Uterus (tissue), 4 donors: ENCODE results near the gene FMC1. TPM values are rescaled to one million over a fixed set of nuclear protein-coding genes. Genes with fewer than 3 reads are reported as not detected.

ENCODE experiments used
- DNase-seq, 2 donors: peaks; one replicate each; pipeline ENCODE4 v3.0.0-alpha.2; 2019 to 2020
- H3K27ac ChIP-seq, 2 donors: fragments of 200-600 bp; sonication (generic); 1 replicate in 1 of 2; 2 replicates in 1 of 2; pipeline ENCODE4 v1.5.1; 2016 to 2018
- H3K27me3 ChIP-seq, 2 donors: fragments of 200-600 bp; sonication (generic); one replicate each; pipeline ENCODE4 v1.5.1; 2018 to 2019; ENCODE audit warnings: control low read depth in 1 of 2
- H3K36me3 ChIP-seq, 2 donors: fragments of 200-600 bp; sonication (generic); one replicate each; pipeline ENCODE4 v1.5.1; 2019; ENCODE audit warnings: control low read depth in 1 of 2
- H3K4me1 ChIP-seq, 2 donors: fragments of 200-600 bp; sonication (generic); one replicate each; pipeline ENCODE4 v1.5.1; 2018 to 2019; ENCODE audit warnings: control low read depth in 1 of 2
- H3K4me3 ChIP-seq, 2 donors: fragments of 200-600 bp; sonication (generic); 1 replicate in 1 of 2; 2 replicates in 1 of 2; pipeline ENCODE4 v1.5.1; 2018 to 2019; ENCODE audit warnings: mild to moderate bottlenecking in 1 of 2
- H3K9me3 ChIP-seq, 2 donors: fragments of 200-600 bp; sonication (generic); one replicate each; pipeline ENCODE4 v1.5.1; 2019; ENCODE audit warnings: control low read depth in 1 of 2
- CTCF ChIP-seq, 4 experiments: fragments of 200-600 bp in 2 of 4; fragments of 450-650 bp in 2 of 4; sonication (generic) in 2 of 4; IDR thresholded peaks; one replicate each; pipeline ENCODE4 v1.5.1; 2016 to 2019; ENCODE audit warnings: antibody characterized with exemption in 4 of 4, mild to moderate bottlenecking in 2 of 4, moderate library complexity in 1 of 4
- POLR2A ChIP-seq, 2 donors: fragments of 450-650 bp; IDR thresholded peaks; one replicate each; pipeline ENCODE4 v1.6.1; 2016; ENCODE audit warnings: antibody characterized with exemption in 2 of 2, mild to moderate bottlenecking in 1 of 2, moderate library complexity in 1 of 2
- intact Hi-C: fragments of 100-400 bp; cut with DNase I; formaldehyde crosslinking; loops from one replicate; pipeline ENCODE4 v1.15.1; 2023; ENCODE audit warnings: low total_unique reads
- total RNA-seq, 4 donors: library from RNA; depleted of rRNA in 3 of 4; stranded (reverse); fragments of >200 nt in 3 of 4; gene quantifications; one replicate each; pipeline versions ENCODE4 v1.1.0 to v1.2.4, GENCODE V29; 2014 to 2023
- donor health status: DM: yes; HTN: yes; CAD: no.

The FMC1 gene
- total RNA-seq = 10 to 100 TPM in 2 of 4 donors, 1 to 10 TPM in 2; 4.1 to 17.9 (median 8.6) TPM

- intact Hi-C loops = no loop called here
- peak; percentile 90 to 95 for DNase-seq
- Histone ChIP-seq H3K27me3 (no peaks in the 10 kb centered on the region), H3K4me3 (peak within 1 kb of the TSS; percentile 81 to 96), H3K36me3 (no peaks in the 10 kb centered on the region), H3K9me3 (peaks cover 0 to 5% of the 10 kb centered on the region in 2 donors), H3K27ac (peak within 1 kb of the TSS; percentile 97 to 100), H3K4me1 (peaks cover 0 to 3% of the 10 kb centered on the region in 2 donors)
- TF ChIP-seq POLR2A (IDR thresholded peaks at IDR 0.05) = peak; percentile 77
- peak; percentile 17 to 62 (median 32) for TF ChIP-seq CTCF (IDR thresholded peaks at IDR 0.05)
Observed at GRCh38 chr7:139341058-139341775, at the start of gene FMC1. Gene FMC1 (plus strand): TSS chr7:139341337. CDS start chr7:139341385, 48 bp downstream.

- TF ChIP-seq CTCF (IDR thresholded peaks at IDR 0.05) (no peak), POLR2A (IDR thresholded peaks at IDR 0.05) (no peak)
- Histone ChIP-seq H3K27ac (no peak overlapping the region), H3K4me3 (no peak overlapping the region), H3K36me3 (no peaks in the 10 kb centered on the region), H3K9me3 (no peaks in the 10 kb centered on the region), H3K27me3 (no peaks in the 10 kb centered on the region), H3K4me1 (no peaks in the 10 kb centered on the region)
- no peak for DNase-seq
- intact Hi-C loops = no loop called here
Observed at GRCh38 chr7:139292821-139293220, 48.3 kb upstream of the FMC1 start.

DNA sequence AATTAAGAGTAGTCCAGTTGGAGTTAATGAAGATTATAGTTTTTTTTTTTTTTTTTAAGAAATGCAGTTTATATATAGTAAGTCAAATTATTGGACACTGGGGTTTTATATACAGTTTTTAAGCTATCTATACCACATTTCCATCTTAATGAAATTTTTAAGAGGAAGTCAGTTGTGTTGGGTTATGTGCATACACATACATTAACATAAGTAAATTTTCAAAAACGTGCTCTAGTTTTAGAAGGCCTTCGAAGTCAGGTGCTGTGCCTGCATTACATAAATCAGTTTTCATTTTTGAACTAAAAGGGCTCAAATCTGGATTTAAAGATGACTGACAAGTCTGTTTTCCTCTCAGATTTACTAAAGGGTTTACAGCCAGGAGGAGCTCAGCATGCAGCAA lies 47.6 kb upstream of the FMC1 start:
- Histone ChIP-seq H3K27ac (no peak overlapping the region), H3K4me3 (no peak overlapping the region), H3K4me1 (no peaks in the 10 kb centered on the region), H3K36me3 (no peaks in the 10 kb centered on the region), H3K27me3 (no peaks in the 10 kb centered on the region), H3K9me3 (no peaks in the 10 kb centered on the region)
- TF ChIP-seq CTCF (IDR thresholded peaks at IDR 0.05) (no peak), POLR2A (IDR thresholded peaks at IDR 0.05) (no peak)
- DNase-seq = no peak
- intact Hi-C loops = no loop called here

DNA sequence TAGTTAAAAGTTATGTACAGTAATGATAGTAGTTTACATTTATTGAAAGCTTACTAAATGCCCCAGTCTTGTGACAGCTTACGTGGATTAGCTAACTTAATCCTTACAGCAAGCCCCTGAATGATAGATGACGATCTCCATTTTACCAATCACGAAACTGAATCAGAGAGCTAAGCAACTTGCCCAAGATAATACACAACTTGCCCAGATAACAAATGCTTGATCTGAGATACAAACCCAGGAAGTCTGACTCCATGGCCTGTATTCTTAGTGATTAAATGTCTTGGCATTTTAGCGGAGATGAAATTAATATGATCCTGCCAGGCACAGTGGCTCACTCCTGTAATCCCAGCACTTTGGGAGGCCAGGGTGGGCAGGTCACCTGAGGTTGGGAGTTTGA lies 46.9 kb upstream of the FMC1 start:
- H3K9me3 ChIP-seq = no peaks in the 10 kb centered on the region
- H3K4me3 ChIP-seq = no peak overlapping the region
- no peaks in the 10 kb centered on the region for H3K27me3 ChIP-seq
- H3K27ac ChIP-seq = no peak overlapping the region
- DNase-seq = no peak
- intact Hi-C loops = no loop called here
- TF ChIP-seq POLR2A (IDR thresholded peaks at IDR 0.05) (no peak), CTCF (IDR thresholded peaks at IDR 0.05) (no peak)
- H3K4me1 ChIP-seq = no peaks in the 10 kb centered on the region
- no peaks in the 10 kb centered on the region for H3K36me3 ChIP-seq

DNA sequence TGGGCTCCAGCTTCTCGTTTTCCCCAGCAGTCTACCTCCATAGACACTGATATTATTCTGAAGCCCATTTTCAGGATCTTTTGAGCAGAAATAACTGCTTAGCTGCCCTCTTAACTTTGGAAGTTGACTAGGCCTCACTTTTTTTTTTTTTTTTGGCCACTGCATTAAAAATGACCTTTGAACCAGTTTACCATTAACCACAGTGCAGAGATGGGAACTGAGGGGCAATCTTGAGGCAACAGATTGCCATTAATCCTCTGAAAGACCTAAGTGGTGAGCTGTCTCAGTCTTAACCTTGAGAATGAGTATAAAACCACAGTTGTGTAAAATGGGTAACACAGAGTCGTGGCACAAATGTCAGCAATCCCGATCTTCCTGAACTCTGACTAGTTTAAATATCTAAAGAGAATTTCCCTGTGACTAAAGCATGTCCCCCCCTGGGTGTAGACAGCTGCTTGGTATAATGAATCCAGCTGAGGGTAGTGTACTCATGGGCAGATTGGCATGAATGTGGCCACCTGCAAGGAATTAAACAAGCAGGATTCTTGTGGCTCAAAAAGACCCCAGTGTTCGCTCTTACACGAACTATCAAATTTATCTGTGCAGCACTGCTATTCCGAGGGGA lies 46.1 kb upstream of the FMC1 start:
- H3K4me3 ChIP-seq = no peak overlapping the region
- H3K27me3 ChIP-seq = no peaks in the 10 kb centered on the region
- no peaks in the 10 kb centered on the region for H3K36me3 ChIP-seq
- intact Hi-C loops = no loop called here
- no peaks in the 10 kb centered on the region for H3K4me1 ChIP-seq
- DNase-seq = no peak
- H3K27ac ChIP-seq = no peak overlapping the region
- no peaks in the 10 kb centered on the region for H3K9me3 ChIP-seq
- TF ChIP-seq POLR2A (IDR thresholded peaks at IDR 0.05) = no peak
- TF ChIP-seq CTCF (IDR thresholded peaks at IDR 0.05) = no peak
